ENCODE data around the gene ANO5.

ANO5 gene

DNA sequence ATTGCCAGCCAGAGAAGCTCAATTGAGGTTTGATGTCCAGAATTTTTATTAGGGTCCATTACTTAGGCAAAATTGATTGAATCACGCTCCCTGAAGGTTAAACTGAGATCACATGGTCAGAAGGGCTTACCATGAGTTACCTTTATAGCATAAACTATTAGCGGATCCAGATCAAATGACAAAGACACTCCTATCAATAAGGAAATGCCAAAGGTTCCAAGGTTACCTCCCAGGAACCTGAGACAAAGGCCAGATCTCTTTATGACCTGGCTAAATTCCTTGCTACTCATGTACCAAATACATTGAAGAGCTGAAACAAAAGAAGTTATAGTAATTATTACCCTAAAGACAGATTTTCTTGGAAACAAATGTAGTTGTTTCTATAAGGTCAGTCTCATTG, 27.8 kb upstream of the ANO5 start:
- DNase-seq = no peak
- Histone ChIP-seq H3K27ac (no peak overlapping the region), H3K36me3 (replicated peaks) (no peaks in the 10 kb centered on the region), H3K4me3 (ENCODE audit: low read depth, low read length) (no peak overlapping the region), H3K27me3 (replicated peaks) (no peaks in the 10 kb centered on the region)
- TF ChIP-seq, protein P1, sequence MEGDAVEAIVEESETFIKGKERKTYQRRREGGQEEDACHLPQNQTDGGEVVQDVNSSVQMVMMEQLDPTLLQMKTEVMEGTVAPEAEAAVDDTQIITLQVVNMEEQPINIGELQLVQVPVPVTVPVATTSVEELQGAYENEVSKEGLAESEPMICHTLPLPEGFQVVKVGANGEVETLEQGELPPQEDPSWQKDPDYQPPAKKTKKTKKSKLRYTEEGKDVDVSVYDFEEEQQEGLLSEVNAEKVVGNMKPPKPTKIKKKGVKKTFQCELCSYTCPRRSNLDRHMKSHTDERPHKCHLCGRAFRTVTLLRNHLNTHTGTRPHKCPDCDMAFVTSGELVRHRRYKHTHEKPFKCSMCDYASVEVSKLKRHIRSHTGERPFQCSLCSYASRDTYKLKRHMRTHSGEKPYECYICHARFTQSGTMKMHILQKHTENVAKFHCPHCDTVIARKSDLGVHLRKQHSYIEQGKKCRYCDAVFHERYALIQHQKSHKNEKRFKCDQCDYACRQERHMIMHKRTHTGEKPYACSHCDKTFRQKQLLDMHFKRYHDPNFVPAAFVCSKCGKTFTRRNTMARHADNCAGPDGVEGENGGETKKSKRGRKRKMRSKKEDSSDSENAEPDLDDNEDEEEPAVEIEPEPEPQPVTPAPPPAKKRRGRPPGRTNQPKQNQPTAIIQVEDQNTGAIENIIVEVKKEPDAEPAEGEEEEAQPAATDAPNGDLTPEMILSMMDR (IDR thresholded peaks at IDR 0.05; ENCODE audit: low read depth, low read length, missing control alignments) = no peak
- in situ Hi-C loops (cut with HindIII; ENCODE audit: low pct_ligation_motif_present, low sequenced_read_pairs) = no loop called here

- TF ChIP-seq, protein P1 (IDR thresholded peaks at IDR 0.05; ENCODE audit: low read depth, low read length, missing control alignments) = no peak
These were observed 26.9 kb upstream of the ANO5 start for GRCh38 chr11:22165759-22166513.

DNA sequence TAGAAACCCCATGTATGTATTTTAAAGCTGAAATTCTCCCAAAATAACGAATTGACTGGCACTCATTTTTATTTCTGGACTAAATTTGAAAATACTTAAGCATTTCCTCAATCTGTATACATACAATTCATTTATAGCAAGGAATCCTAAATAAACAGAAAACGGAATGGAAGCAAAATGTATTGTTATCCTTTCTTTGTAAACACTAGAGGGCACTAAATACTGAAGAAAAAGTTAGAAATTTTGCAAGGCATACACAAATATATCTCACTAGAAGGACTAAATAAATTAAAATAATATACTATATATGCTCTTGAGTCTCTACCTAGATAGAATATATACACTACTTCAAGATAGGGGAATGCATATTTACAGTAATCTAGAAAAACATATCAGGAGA, 23.1 kb upstream of the ANO5 start:
- TF ChIP-seq, protein P1 (IDR thresholded peaks at IDR 0.05; ENCODE audit: low read depth, low read length, missing control alignments) = no peak
- Histone ChIP-seq H3K27ac (no peak overlapping the region), H3K4me3 (ENCODE audit: low read depth, low read length) (no peak overlapping the region), H3K27me3 (replicated peaks) (no peaks in the 10 kb centered on the region), H3K36me3 (replicated peaks) (no peaks in the 10 kb centered on the region)
- DNase-seq = no peak
- in situ Hi-C loops (cut with HindIII; ENCODE audit: low pct_ligation_motif_present, low sequenced_read_pairs) = no loop called here

More at GRCh38 chr11:22165759-22166513, 26.9 kb upstream of the ANO5 start:
- H3K27ac ChIP-seq = no peak overlapping the region
- H3K4me3 ChIP-seq (ENCODE audit: low read depth, low read length) = no peak overlapping the region
- no peak for DNase-seq
- no peaks in the 10 kb centered on the region for H3K36me3 ChIP-seq (replicated peaks)
- H3K27me3 ChIP-seq (replicated peaks) = no peaks in the 10 kb centered on the region
- in situ Hi-C loops (cut with HindIII; ENCODE audit: low pct_ligation_motif_present, low sequenced_read_pairs) = no loop called here

GRCh38 chr11:22173532-22173931, 19.4 kb upstream of the ANO5 start:
- Histone ChIP-seq H3K27me3 (replicated peaks) (no peaks in the 10 kb centered on the region), H3K4me3 (ENCODE audit: low read depth, low read length) (no peak overlapping the region), H3K27ac (no peak overlapping the region), H3K36me3 (replicated peaks) (no peaks in the 10 kb centered on the region)
- DNase-seq = no peak
- TF ChIP-seq, protein P1 (IDR thresholded peaks at IDR 0.05; ENCODE audit: low read depth, low read length, missing control alignments) = no peak
- in situ Hi-C loops (cut with HindIII; ENCODE audit: low pct_ligation_motif_present, low sequenced_read_pairs) = no loop called here

- Histone ChIP-seq H3K27me3 (replicated peaks) (no peaks in the 10 kb centered on the region), H3K4me3 (ENCODE audit: low read depth, low read length) (no peak overlapping the region), H3K27ac (no peak overlapping the region), H3K36me3 (replicated peaks) (no peaks in the 10 kb centered on the region)
- in situ Hi-C loops (cut with HindIII; ENCODE audit: low pct_ligation_motif_present, low sequenced_read_pairs) = no loop called here
- TF ChIP-seq, protein P1 (IDR thresholded peaks at IDR 0.05; ENCODE audit: low read depth, low read length, missing control alignments) = no peak
- DNase-seq = no peak
These were observed 15.7 kb upstream of the ANO5 start for GRCh38 chr11:22177186-22177585.

GRCh38 chr11:22179626-22180025, 13.3 kb upstream of the ANO5 start:
- DNase-seq = no peak
- TF ChIP-seq, protein P1 (IDR thresholded peaks at IDR 0.05; ENCODE audit: low read depth, low read length, missing control alignments) = no peak
- Histone ChIP-seq H3K27me3 (replicated peaks) (no peaks in the 10 kb centered on the region), H3K36me3 (replicated peaks) (no peaks in the 10 kb centered on the region), H3K27ac (no peak overlapping the region), H3K4me3 (ENCODE audit: low read depth, low read length) (no peak overlapping the region)
- in situ Hi-C loops (cut with HindIII; ENCODE audit: low pct_ligation_motif_present, low sequenced_read_pairs) = no loop called here

Data from brain microvascular endothelial cell (primary cell).